Measurements from ENCODE around the gene NTRK3. TPM values are rescaled to one million over a fixed set of nuclear protein-coding genes. Genes with fewer than 3 reads are reported as not detected.

The NTRK3 gene
- total RNA-seq, 1 experiment from 2014 or later: not detected

DNA sequence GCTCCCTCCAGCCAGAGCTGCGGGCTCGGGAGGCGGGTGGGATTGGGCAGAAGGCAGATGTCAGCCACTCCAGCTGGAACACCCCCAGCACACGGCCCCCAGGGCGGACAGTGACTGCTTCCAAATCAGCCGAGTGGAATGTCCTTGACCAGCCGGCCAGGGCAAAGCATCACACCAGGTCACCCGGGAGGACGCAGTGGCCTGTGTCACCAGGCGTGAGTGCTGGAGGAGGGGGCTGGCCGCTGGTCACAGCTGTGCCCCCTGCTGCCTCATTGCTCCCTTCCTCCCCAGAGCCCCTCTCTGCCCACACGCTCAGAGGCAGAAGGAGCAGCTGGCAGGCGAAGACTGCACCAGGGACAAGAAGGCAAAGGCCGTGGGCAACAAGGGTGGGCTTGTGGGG lies 33.5 kb downstream of the NTRK3 start:
- Histone ChIP-seq H3K36me3 (ENCODE audit: low read depth) (no peaks in the 10 kb centered on the region), H3K9me2 (ENCODE audit: insufficient read depth) (no peaks in the 10 kb centered on the region), H3K79me2 (ENCODE audit: low read depth) (no peaks in the 10 kb centered on the region), H4K20me1 (ENCODE audit: insufficient read depth) (no peaks in the 10 kb centered on the region), H2AFZ (no peak overlapping the region), H3K4me2 (no peak overlapping the region), H3K27me3 (ENCODE audit: insufficient read depth, low read depth) (peaks cover 34% of the 10 kb centered on the region), H3F3A (ENCODE audit: insufficient read depth, low read depth) (no peaks in the 10 kb centered on the region), H3K4me1 (replicated peaks; ENCODE audit: insufficient read depth) (no peaks in the 10 kb centered on the region), H3K27ac (no peak overlapping the region), H3K4me3 (no peak overlapping the region), H3K9me3 (ENCODE audit: insufficient read depth, low read depth) (no peaks in the 10 kb centered on the region)
- ChIA-PET CTCF (no interaction called here), POLR2A (ENCODE audit: unreplicated experiment) (no interaction called here)
- BruUV-seq (replicated peaks): no TSS peak
- DNase-seq: no peak
- intact Hi-C loops (cut with micrococcal nuclease; ENCODE audit: unreplicated experiment): no loop called here
- no peak for TF ChIP-seq EZH2 (IDR thresholded peaks at IDR 0.05; ENCODE audit: low read depth)
- TF ChIP-seq, protein P1, sequence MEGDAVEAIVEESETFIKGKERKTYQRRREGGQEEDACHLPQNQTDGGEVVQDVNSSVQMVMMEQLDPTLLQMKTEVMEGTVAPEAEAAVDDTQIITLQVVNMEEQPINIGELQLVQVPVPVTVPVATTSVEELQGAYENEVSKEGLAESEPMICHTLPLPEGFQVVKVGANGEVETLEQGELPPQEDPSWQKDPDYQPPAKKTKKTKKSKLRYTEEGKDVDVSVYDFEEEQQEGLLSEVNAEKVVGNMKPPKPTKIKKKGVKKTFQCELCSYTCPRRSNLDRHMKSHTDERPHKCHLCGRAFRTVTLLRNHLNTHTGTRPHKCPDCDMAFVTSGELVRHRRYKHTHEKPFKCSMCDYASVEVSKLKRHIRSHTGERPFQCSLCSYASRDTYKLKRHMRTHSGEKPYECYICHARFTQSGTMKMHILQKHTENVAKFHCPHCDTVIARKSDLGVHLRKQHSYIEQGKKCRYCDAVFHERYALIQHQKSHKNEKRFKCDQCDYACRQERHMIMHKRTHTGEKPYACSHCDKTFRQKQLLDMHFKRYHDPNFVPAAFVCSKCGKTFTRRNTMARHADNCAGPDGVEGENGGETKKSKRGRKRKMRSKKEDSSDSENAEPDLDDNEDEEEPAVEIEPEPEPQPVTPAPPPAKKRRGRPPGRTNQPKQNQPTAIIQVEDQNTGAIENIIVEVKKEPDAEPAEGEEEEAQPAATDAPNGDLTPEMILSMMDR (conservative IDR thresholded peaks at IDR 0.05): no peak

DNA sequence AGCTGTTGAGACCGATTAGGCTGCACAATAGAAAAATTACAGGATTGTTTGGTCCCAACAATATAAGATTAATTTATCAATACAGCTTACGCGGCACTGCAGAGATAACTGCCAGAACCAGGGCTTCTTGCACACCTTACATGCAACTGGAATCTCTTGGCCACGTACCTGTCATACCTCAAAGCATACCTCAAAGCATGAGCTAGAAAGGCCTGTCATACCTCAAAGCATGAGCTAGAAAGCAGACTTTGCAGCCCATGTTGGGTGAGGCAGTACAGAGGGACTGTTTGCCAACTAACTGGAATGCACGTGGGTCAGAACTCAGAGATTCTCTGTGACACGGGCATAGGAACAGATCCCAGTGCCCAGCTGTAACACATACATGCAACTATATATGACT lies 34.7 kb downstream of the NTRK3 start:
- Histone ChIP-seq H3K9me3 (ENCODE audit: insufficient read depth, low read depth) (no peaks in the 10 kb centered on the region), H3K4me3 (no peak overlapping the region), H3K27me3 (ENCODE audit: insufficient read depth, low read depth) (peaks cover 34% of the 10 kb centered on the region), H3K36me3 (ENCODE audit: low read depth) (no peaks in the 10 kb centered on the region), H3F3A (ENCODE audit: insufficient read depth, low read depth) (no peaks in the 10 kb centered on the region), H3K79me2 (ENCODE audit: low read depth) (no peaks in the 10 kb centered on the region), H3K4me1 (replicated peaks; ENCODE audit: insufficient read depth) (no peaks in the 10 kb centered on the region), H4K20me1 (ENCODE audit: insufficient read depth) (no peaks in the 10 kb centered on the region), H3K27ac (no peak overlapping the region), H3K4me2 (no peak overlapping the region), H3K9me2 (ENCODE audit: insufficient read depth) (no peaks in the 10 kb centered on the region), H2AFZ (no peak overlapping the region)
- BruUV-seq (replicated peaks): no TSS peak
- ChIA-PET POLR2A (ENCODE audit: unreplicated experiment) (no interaction called here), CTCF (interaction anchor here (0.5 kb wide), 1 partner anchor 1474 kb away, joined by 3 read pairs; no protein-coding TSS in a partner anchor)
- intact Hi-C loops (cut with micrococcal nuclease; ENCODE audit: unreplicated experiment): no loop called here
- no peak for DNase-seq
- TF ChIP-seq, protein P1 (conservative IDR thresholded peaks at IDR 0.05): no peak
- TF ChIP-seq EZH2 (IDR thresholded peaks at IDR 0.05; ENCODE audit: low read depth): no peak

DNA sequence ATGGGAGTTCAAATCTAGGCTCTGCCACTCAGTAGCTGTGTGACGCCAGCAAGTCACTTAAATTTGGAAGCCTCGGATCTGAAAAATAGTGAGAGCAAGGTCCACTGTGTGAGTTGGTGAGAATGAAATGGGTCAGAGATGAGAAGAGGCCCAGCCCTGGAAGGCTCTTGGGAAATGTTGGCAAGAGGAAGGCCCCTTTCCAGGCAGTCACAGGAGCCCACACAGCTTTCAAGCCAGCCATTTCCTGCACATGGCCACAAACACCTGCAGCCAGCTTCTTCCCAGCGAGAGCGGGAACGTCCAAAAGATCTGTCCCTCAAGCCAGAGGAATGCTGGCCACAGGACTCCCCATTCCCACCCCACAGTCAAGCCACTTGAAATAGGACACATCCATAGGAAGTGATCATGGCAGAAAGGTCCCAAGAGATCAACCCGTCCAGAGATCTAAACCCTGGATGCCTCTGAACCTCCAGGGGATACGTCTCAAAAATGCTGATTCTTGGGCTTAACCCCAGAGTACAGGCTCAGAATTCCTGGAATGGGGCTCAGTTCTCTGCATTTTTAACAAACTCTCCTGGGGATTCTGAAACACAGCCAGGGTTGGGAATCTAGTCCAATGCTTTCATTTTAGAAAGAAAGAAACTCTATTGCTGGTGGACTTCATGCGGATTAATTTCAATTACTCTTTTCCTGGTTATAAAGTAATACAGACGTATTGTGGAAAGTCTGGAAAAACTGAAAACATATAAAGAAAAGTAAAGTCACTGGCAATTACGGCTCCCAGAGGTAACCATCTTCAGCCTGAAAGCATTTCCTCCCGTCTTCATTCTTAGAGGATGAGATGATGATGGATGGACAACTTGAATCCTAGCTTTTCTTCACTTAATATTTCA lies 35.9 kb downstream of the NTRK3 start:
- H3K4me2 ChIP-seq: no peak overlapping the region
- CTCF ChIA-PET: no interaction called here
- no peaks in the 10 kb centered on the region for H3K9me2 ChIP-seq (ENCODE audit: insufficient read depth)
- H2AFZ ChIP-seq: no peak overlapping the region
- intact Hi-C loops (cut with micrococcal nuclease; ENCODE audit: unreplicated experiment): no loop called here
- H3F3A ChIP-seq (ENCODE audit: insufficient read depth, low read depth): no peaks in the 10 kb centered on the region
- no peaks in the 10 kb centered on the region for H4K20me1 ChIP-seq (ENCODE audit: insufficient read depth)
- H3K27me3 ChIP-seq (ENCODE audit: insufficient read depth, low read depth): peaks cover 23% of the 10 kb centered on the region
- POLR2A ChIA-PET (ENCODE audit: unreplicated experiment): no interaction called here
- no peaks in the 10 kb centered on the region for H3K9me3 ChIP-seq (ENCODE audit: insufficient read depth, low read depth)
- H3K79me2 ChIP-seq (ENCODE audit: low read depth): no peaks in the 10 kb centered on the region
- no peak overlapping the region for H3K4me3 ChIP-seq
- no peaks in the 10 kb centered on the region for H3K4me1 ChIP-seq (replicated peaks; ENCODE audit: insufficient read depth)
- no peak for DNase-seq
- BruUV-seq (replicated peaks): no TSS peak
- no peak for TF ChIP-seq EZH2 (IDR thresholded peaks at IDR 0.05; ENCODE audit: low read depth)
- TF ChIP-seq, protein P1 (conservative IDR thresholded peaks at IDR 0.05): no peak
- no peaks in the 10 kb centered on the region for H3K36me3 ChIP-seq (ENCODE audit: low read depth)
- H3K27ac ChIP-seq: no peak overlapping the region

Measured in PC-9 (cell line).